Kidney (tissue), 14 donors: Measurements from ENCODE around the gene CCNY. TPM values are rescaled to one million over a fixed set of nuclear protein-coding genes. Genes with fewer than 3 reads are reported as not detected.

Experiments used
- DNase-seq, 5 donors: peaks; one replicate each; pipeline ENCODE4 v3.0.0-alpha.2; 2013 to 2020
- FAIRE-seq: peaks from 2 replicates; lab custom pipeline; 2012; peaks lifted over from hg19 to GRCh38; lab: Jason Lieb, UNC
- H3K27ac ChIP-seq, 2 donors: one replicate each; pipeline ENCODE4 v1.7.0; 2013; ENCODE audit warnings: low read depth in 2 of 2, low read length in 2 of 2, inconsistent platforms in 1 of 2
- H3K27me3 ChIP-seq: one replicate; pipeline ENCODE4 v1.7.1; 2013; ENCODE audit warnings: low read length, inconsistent platforms; ENCODE audit not compliant: control insufficient read depth, insufficient read depth
- H3K36me3 ChIP-seq, 3 donors: one replicate each; pipeline versions ENCODE4 v1.7.0 to v1.7.1; 2013; ENCODE audit warnings: low read length in 3 of 3, control low read depth in 1 of 3, inconsistent platforms in 1 of 3; ENCODE audit not compliant: insufficient read depth in 3 of 3, control insufficient read depth in 2 of 3
- H3K4me1 ChIP-seq, 3 donors: one replicate each; pipeline versions ENCODE4 v1.7.0 to v1.7.1; 2013; ENCODE audit warnings: low read length in 3 of 3, inconsistent platforms in 1 of 3, low read depth in 1 of 3; ENCODE audit not compliant: control insufficient read depth in 2 of 3, insufficient read depth in 2 of 3
- H3K4me3 ChIP-seq, 3 donors: one replicate each; pipeline versions ENCODE4 v1.7.0 to v1.8.1; 2013; ENCODE audit warnings: low read length in 3 of 3, control low read depth in 1 of 3, inconsistent platforms in 1 of 3
- H3K9ac ChIP-seq, 3 donors: one replicate each; pipeline versions ENCODE4 v1.7.0 to v1.7.1; 2013; ENCODE audit warnings: low read length in 3 of 3, control low read depth in 1 of 3, inconsistent platforms in 1 of 3
- H3K9me3 ChIP-seq, 3 donors: one replicate each; pipeline versions ENCODE4 v1.7.0 to v1.7.1; 2013; ENCODE audit warnings: low read length in 3 of 3, control low read depth in 1 of 3, inconsistent platforms in 1 of 3; ENCODE audit not compliant: control insufficient read depth in 2 of 3, insufficient read depth in 1 of 3
- intact Hi-C: fragments of 100-400 bp; cut with DNase I; formaldehyde crosslinking; loops from one replicate; pipeline ENCODE4 v1.11.1; 2022
- polyA plus RNA-seq: library from polyadenylated mRNA; stranded (reverse); fragments of 350-450 nt; fragmentation: Illumina TruSeq; extraction: RNeasy Lipid Tissue Mini Kit (QIAGEN cat#74804); gene quantifications from one replicate; pipeline ENCODE4 v1.2.3, GENCODE V29; 2014; ENCODE audit warnings: low read depth, low replicate concordance; ENCODE audit not compliant: insufficient read depth
- total RNA-seq: library from RNA; stranded (reverse); fragmentation: NEBNext Ultra II Directional; extraction: Animal tissue kit (Norgen Biotek cat#: 25700); gene quantifications from one replicate; pipeline ENCODE4 v1.2.1, GENCODE V29; 2021
- TF ChIP-seq, protein P1 (sequence below): IDR thresholded peaks from 3 replicates; pipeline ENCODE4 v1.5.1; 2012; ENCODE audit warnings: mild to moderate bottlenecking, moderate library complexity, borderline replicate concordance; ENCODE audit not compliant: insufficient read depth; ENCODE audit errors: extremely low read depth
- donor health status: control.
- donor health status: control.
- donor health status: control.
- donor health status: control.
- donor health status: control.
- donor health status: DM: yes; HTN: yes; CAD: no.
- donor health status: Normal renal cell carcinoma (clear cell type).

The CCNY gene
- total and polyA plus RNA-seq, 2 donors from 2014 or later, result 45.6 to 77.2 TPM

DNA sequence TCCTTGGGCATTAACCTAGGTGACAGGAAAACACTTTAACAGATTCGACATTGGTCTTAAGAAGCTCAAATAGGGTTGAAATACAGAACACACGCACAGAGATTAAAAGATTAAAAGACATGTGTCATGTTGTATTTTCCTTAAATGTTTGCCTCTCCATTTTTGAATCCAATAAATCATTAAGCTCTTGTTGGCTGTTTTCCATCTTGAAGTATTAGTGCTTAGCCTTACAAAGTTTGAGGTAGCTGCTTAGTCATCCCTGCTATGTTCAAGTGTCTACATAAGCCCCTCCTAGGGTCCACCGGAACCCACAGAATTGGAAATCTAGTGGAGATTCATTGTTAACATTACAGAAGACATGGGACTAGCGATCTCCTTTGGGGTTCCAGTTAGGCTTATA lies 256.1 kb downstream of the CCNY start:
- Histone ChIP-seq H3K27me3 (no peaks in the 10 kb centered on the region), H3K4me1 (no peaks in the 10 kb centered on the region), H3K27ac (no peak overlapping the region), H3K9me3 (peaks cover 0 to 7% (median 0%) of the 10 kb centered on the region in 3 donors), H3K36me3 (no peaks in the 10 kb centered on the region), H3K9ac (no peak overlapping the region), H3K4me3 (no peak overlapping the region)
- TF ChIP-seq, protein P1, sequence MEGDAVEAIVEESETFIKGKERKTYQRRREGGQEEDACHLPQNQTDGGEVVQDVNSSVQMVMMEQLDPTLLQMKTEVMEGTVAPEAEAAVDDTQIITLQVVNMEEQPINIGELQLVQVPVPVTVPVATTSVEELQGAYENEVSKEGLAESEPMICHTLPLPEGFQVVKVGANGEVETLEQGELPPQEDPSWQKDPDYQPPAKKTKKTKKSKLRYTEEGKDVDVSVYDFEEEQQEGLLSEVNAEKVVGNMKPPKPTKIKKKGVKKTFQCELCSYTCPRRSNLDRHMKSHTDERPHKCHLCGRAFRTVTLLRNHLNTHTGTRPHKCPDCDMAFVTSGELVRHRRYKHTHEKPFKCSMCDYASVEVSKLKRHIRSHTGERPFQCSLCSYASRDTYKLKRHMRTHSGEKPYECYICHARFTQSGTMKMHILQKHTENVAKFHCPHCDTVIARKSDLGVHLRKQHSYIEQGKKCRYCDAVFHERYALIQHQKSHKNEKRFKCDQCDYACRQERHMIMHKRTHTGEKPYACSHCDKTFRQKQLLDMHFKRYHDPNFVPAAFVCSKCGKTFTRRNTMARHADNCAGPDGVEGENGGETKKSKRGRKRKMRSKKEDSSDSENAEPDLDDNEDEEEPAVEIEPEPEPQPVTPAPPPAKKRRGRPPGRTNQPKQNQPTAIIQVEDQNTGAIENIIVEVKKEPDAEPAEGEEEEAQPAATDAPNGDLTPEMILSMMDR, result no peak
- DNase-seq (no peak), FAIRE-seq (no peak)
- intact Hi-C loops, result no loop called here

DNA sequence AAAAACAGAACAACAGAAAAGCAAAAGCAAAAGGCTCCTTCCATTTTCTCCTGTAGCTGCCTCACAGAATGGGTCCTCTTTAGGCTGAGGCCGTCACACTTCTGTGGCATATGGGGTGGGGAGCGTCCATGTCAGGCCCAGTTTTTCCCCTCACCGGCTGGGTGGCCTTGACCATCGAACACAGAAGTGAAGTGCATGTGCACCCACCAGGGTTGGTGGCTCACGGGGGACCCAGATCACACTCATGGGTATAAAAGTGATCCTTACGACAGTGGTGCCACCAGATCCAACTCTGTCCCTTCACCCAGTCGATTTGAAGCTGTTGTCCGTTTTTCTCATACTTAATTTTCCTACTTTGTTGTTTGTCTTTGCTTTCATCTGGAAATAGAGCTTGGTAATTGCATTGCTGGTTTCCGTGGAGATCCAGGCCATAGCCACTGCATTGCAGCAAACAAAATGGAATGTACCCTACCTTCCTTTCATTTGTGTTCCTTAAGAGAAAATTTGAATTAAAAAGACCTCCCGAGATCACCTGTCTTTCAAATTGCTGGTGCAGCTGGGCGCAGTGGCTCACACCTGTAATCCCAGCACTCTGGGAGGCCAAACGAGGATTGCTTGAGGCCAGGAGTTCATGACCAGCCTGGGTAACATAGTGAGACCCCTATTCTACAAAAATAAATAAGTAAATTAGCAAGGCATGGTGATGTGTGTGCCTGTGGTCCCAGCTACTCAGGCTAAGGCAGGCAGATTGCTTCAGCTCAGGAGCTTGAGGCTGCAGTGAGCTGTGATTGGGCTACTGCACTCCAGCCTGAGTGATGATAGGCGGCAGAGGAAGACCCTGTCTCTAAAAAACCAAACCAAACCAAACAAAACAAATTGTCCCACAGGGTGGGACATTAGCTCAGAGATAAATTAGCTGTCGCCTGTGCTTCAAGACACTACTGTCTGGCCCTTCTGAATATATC lies 258.1 kb downstream of the CCNY start:
- Histone ChIP-seq H3K9ac (no peak overlapping the region), H3K27ac (no peak overlapping the region), H3K36me3 (no peaks in the 10 kb centered on the region), H3K27me3 (no peaks in the 10 kb centered on the region), H3K9me3 (peaks cover 0 to 7% (median 0%) of the 10 kb centered on the region in 3 donors), H3K4me3 (no peak overlapping the region), H3K4me1 (no peaks in the 10 kb centered on the region)
- intact Hi-C loops, result no loop called here
- TF ChIP-seq, protein P1, result no peak
- DNase-seq (no peak), FAIRE-seq (no peak)

DNA sequence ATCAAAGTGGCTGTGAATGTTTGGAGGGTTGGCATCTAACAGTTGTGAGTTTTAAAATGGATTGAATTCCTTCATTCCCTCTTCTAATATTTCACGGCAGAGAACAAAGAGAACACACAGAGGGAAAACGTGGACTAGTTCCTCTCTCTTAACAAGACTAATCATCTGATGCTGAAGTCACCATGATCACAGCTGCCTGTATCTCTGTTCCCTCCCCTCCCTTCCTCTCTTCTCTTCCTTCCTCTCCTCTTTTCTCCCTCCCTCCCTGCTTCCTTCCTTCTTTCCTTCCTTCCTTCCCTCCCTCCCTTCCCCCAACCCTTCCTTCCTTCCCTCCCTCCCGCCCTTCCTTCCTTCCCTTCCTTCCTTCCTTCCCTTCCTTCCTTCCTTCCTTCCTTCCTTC lies 258.8 kb downstream of the CCNY start:
- H3K27me3 ChIP-seq, result no peaks in the 10 kb centered on the region
- peaks cover 0 to 7% (median 0%) of the 10 kb centered on the region in 3 donors for H3K9me3 ChIP-seq
- DNase-seq (no peak), FAIRE-seq (no peak)
- H3K4me3 ChIP-seq, result no peak overlapping the region
- H3K9ac ChIP-seq, result no peak overlapping the region
- H3K36me3 ChIP-seq, result no peaks in the 10 kb centered on the region
- TF ChIP-seq, protein P1, result no peak
- H3K27ac ChIP-seq, result no peak overlapping the region
- intact Hi-C loops, result no loop called here
- no peaks in the 10 kb centered on the region for H3K4me1 ChIP-seq
